HG03039 (cell line): ENCODE results near the gene MACROD2.

ENCODE experiments used
- ATAC-seq: cut with Tn5 transposase; IDR thresholded peaks from one replicate; pipeline ENCODE4 v1.9.1; 2021; ENCODE audit warnings: mild to moderate bottlenecking, moderate library complexity; ENCODE audit not compliant: unreplicated experiment

MACROD2 gene

DNA sequence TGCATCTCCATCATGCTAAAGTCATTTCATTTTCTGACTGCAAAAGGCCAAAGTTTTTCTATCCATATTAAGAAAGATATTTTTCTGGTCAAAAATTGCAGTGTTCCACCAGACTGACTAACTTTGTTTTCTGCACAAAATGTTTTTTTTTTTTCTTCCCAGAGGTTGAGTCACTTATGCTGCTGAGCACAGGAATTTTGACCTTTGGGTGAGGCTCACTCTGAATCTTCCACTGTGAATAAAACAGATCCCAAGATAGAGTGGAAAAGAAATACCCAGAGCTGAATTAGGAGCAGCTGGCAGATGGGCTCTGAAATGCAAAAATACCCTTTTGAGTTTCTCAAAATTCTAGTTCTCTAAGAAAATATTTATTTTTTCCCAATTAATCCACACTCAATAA, 1581.1 kb downstream of the MACROD2 start:
- no peak for ATAC-seq

GRCh38 chr20:15578113-15578512, 1582.8 kb downstream of the MACROD2 start:
- ATAC-seq: no peak

DNA sequence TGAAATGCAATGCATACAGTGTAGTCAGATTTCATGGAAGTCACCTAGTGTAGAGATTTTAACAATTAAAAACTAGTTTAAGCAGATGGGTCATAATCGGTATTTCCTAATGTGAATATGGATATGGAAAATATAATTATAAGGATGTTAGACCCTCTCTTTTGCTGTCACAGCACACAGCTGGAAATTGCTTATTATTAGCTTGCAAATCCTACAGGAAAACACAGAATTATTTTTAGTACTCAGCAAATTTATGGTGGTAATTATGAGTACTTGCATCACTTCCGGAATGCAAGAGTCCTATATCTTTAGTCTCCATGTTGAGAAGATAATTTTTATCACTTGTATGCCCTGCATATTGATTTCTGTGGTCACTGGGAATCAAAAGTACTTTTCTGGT, 1584.4 kb downstream of the MACROD2 start:
- ATAC-seq: no peak

GRCh38 chr20:15582146-15582760, 1586.9 kb downstream of the MACROD2 start:
- no peak for ATAC-seq

GRCh38 chr20:15584507-15584906, 1589.2 kb downstream of the MACROD2 start:
- ATAC-seq: no peak

GRCh38 chr20:15593081-15593480, 1597.8 kb downstream of the MACROD2 start:
- no peak for ATAC-seq

DNA sequence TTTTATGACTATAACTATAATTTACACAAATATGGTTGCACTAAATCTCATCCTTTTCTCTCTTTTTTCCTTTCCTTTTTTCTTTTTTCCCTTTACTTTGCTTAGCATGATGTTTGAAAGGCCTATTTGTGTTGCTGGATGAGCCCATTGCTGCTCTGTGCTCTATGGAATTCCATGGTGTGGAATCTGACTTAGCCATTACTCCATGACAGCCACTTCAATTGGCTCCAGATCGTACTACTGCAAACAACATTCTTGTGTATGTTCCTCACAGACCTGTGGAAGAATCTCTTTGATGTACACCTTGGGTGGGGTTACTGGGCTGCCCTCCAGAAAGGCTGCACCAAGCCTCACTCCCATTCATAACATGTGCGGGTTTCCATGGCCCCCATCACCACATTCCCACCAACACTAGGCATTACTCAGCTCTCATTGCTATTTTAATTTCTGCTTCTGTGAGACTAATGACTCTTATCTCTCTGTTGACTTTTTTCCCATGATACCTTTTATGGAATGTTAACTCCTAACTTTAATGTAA, 1598.9 kb downstream of the MACROD2 start:
- ATAC-seq: no peak

DNA sequence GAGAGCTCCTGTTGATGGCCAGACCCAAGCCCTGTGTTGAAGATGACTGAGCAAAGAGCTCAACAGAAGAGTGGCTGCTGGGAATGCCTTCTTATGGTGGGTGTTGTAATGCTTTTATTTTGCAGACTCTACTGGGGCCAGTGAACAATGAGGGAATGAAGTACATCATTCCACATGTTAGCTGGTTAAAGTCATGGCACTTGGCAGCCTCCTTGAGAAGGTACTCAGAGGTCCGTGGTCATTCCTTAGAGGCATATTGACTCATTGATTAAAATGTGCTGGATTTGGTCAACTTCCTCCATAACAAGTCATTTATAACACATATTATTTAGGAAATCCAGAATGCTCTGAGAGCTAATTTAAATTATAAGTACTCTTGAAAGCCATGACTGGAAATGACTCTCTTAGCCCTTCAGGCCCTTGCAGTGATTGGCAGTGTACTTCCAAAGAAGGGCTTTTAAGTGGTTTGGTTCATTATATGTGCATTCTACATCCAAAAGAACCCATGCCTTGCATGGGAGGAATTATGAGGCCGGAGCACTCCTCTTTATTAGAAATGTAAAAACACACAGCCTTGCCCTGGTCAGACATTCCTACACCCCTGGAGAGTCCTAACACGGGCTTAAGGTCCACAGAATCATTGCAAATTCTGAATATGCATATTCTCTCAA, 1601.0 kb downstream of the MACROD2 start:
- ATAC-seq: no peak

GRCh38 chr20:15597306-15597705, 1602.0 kb downstream of the MACROD2 start:
- no peak for ATAC-seq

DNA sequence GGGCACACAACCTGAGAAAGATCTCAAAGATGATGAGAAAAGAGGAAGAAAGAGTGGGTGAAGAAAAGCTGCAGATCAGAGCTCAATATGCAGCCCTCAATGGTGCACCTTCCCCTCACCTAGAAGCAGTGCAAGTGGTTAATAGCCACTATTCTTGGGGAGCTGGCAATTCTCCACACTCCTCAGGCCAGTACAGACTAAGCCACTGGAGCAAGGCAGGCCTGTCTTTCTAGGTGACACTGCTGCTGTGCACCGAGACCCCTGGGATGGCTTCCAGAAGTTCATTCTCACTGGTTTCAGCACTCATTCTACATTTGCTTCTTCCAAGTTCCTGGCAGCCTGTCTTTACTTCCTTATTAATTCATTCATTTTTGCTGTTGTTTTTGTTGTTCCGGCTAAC, 1604.6 kb downstream of the MACROD2 start:
- ATAC-seq: no peak

- ATAC-seq: no peak
These were observed 1605.2 kb downstream of the MACROD2 start for GRCh38 chr20:15600565-15600964.

- ATAC-seq: no peak
These were observed 1608.2 kb downstream of the MACROD2 start for GRCh38 chr20:15603506-15603905.

DNA sequence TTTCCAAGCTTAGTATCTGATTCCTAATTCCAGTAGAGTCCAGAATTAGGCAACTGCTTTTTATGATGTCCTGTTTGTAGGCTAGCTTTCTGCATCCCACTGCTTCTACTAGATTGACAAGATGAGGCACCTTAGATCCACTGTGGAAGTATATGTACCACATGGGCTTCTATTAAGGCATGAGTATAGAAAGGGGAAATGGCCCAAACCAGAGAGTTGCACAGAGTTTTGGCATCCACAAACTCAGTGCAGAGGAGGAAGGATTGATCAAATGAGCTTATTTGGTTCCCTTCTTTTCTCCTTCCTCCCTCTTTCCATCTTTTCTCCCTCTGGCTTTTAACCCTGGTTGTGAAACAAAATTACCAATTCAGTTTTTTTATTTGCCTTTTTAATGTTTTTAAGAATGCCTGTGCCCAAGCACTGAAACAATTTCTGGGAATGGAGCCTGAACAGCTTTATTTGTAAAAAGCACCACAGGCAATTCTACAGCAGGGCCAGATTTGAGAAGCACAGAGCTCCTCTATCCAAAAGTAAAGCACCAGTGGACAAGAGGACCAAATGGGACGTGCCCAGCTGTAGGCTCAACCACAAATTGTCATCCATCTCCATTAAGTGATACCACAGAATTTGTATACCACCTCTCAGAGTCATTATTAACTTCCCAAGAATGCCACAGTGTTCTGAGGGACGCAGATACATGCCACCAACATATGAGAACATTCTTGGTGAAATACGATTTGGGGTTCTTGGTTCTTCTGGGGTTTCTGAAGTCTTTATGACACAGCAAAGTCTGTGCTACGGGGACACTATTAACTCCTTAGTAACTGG, 1608.9 kb downstream of the MACROD2 start:
- no peak for ATAC-seq

DNA sequence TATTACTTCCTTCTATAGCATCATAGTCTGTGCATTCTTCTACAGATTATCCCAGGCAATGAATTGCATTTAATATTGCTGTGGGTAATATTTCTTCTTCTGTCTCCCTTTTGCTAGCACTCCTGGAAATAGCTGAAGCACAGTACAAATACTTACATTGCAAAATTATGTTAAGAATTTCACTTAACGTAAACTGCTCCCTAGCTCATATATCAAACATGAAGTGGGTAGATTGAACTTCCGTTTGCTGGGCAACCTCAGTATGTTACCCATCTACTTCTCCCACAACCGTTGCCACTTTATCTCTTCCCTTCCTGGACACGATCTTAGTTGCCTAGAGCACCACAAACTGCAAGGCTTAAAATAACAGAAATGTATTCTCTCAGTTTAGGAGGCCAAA, 1614.6 kb downstream of the MACROD2 start:
- no peak for ATAC-seq

DNA sequence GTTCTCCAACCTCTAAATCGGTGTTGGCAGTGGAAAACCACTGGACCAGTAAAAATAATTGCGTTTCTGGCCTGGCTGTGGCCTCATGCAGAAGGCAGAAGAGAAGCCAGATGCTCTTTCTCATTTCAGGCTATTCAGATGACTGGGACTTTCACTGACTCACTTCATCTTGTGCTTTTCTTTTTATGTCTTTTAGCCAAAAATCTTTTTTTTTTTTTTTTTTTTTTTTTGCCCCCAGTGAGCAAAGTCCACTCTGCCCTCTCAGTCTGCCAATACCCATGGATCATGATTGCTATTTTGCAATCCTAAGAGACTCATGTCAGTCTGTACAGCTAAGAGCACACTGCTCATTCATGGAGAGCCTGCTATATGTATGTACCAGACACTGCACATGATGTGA, 1615.5 kb downstream of the MACROD2 start:
- ATAC-seq: no peak

DNA sequence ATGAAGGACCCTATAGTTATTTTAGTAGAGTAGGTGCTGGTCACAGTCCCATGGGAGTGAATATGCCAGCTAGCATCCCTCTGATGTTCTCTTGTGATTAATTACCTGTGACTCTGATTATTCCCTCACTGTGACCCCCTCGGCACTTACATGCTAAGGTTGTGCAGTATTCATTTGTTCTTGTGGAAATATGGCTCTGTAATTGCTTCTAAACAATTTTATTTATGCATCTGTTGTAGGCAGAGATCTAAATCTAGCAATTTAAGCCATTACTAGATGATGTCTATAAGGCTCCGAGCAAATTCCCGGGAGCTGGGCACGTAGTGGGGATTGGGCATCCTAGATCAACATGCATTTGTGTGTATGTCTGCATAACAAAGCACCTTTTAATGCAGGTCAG, 1616.2 kb downstream of the MACROD2 start:
- no peak for ATAC-seq

DNA sequence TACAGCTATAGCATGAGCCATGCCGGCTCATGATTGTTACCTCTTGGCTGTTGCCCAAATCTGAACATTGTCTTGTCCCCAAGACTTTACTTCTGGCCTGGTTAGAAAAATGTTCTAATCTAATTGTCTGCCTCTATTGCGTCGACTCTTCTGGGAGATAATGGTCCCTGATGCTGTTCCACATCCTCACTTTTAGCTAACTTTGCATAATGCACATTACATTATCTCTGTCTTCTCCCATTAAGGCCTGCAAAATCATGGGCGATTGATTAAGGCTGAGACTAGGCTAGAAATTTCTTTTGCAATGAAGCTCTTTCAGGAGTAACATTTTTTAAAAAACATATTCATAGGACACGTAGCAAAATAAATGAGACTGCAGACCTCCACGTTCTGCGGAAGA, 1616.9 kb downstream of the MACROD2 start:
- no peak for ATAC-seq

- ATAC-seq: no peak
These were observed 1617.5 kb downstream of the MACROD2 start for GRCh38 chr20:15612769-15613168.

- ATAC-seq: no peak
These were observed 1618.2 kb downstream of the MACROD2 start for GRCh38 chr20:15613530-15613929.

DNA sequence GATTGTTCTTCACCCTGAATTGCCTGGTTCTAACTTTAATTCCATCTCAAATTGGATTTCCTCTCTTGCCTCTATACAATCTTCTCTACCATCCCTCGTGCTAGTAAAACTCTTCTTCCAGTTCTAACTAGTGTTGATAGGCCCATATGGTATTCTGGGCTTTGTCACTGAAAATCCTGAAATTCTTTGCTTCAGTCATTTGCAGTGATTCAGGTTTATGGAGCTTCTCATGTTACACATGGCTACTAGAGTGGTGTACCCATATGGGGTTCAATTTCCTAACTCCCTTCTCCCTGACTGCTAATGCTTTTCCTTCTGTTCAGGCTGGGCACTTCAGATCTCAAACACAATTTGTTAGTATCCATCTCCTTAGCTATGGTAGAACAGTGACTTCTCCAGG, 1621.3 kb downstream of the MACROD2 start:
- ATAC-seq: no peak

GRCh38 chr20:15618110-15618509, 1622.8 kb downstream of the MACROD2 start:
- ATAC-seq: no peak

DNA sequence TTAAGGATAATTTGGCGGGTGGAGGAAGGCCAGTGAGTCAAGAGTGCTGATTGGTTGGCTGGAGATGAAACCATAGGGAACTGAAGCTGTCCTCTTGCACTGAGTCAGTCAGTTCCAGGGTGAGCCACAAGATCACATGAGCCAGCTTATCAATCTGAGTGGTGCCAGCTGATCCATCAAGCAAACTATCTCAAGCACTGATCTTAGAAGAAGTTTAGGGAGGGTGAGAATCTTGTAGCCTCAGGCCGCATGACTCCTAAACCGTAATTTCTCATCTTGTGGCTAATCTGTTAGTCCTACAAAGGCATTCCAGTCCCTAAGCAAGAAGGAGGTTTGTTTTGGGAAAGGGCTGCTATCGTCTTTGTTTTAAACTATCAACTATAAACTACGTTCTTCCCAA, 1623.6 kb downstream of the MACROD2 start:
- no peak for ATAC-seq
